H1 (cell line): Measurements from ENCODE around the gene NECAB3. TPM values are rescaled to one million over a fixed set of nuclear protein-coding genes. Genes with fewer than 3 reads are reported as not detected.
A peak's percentile ranks its signal among the peaks of the same experiment; 100 is the strongest.

Experiments used
- CTCF ChIA-PET: fragments of 300-600 bp; sonication (Branson Sonifier 250); formaldehyde crosslinking; loops from one replicate; lab custom pipeline; 2021; ENCODE audit not compliant: partially characterized antibody; lab: Charles Lee
- POLR2A ChIA-PET: fragments of 300-600 bp; sonication (Branson Sonifier 250); formaldehyde crosslinking; loops from one replicate; lab custom pipeline; 2021; ENCODE audit warnings: inconsistent platforms; ENCODE audit not compliant: partially characterized antibody; lab: Charles Lee
- DNase-seq, 2 experiments: peaks; one replicate each; pipeline versions ENCODE4 v3.0.0 to v3.0.0-alpha.2; 2010 to 2022; ENCODE audit warnings: low spot score in 2 of 2, low read depth in 1 of 2, mixed read lengths in 1 of 2
- FAIRE-seq: peaks from 2 replicates; lab custom pipeline; 2011; peaks lifted over from hg19 to GRCh38; lab: Jason Lieb, UNC
- H2AFZ ChIP-seq: 2 replicates; pipeline ENCODE4 v1.8.1; 2012; ENCODE audit warnings: low read length, inconsistent platforms
- H2AK5ac ChIP-seq: 2 replicates; pipeline ENCODE4 v1.6.1; 2013; ENCODE audit warnings: low read depth, low read length
- H2BK120ac ChIP-seq: replicated peaks from 2 replicates; pipeline ENCODE3; 2013; ENCODE audit warnings: low read depth, low read length, inconsistent platforms
- H2BK12ac ChIP-seq: 2 replicates; pipeline ENCODE4 v1.6.1; 2013; ENCODE audit warnings: low read depth, low read length
- H2BK15ac ChIP-seq: 2 replicates; pipeline ENCODE4 v1.6.1; 2013; ENCODE audit warnings: low read length
- H2BK20ac ChIP-seq: 2 replicates; pipeline ENCODE4 v1.6.1; 2013; ENCODE audit warnings: low read length
- H2BK5ac ChIP-seq: 2 replicates; pipeline ENCODE4 v1.6.1; 2013; ENCODE audit warnings: low read depth, low read length
- H3K14ac ChIP-seq: 2 replicates; pipeline ENCODE4 v1.6.1; 2013; ENCODE audit warnings: inconsistent platforms; ENCODE audit not compliant: insufficient read length
- H3K18ac ChIP-seq: 2 replicates; pipeline ENCODE4 v1.6.1; 2013; ENCODE audit warnings: low read length; ENCODE audit errors: extremely low read depth
- H3K23ac ChIP-seq: 2 replicates; pipeline ENCODE4 v1.6.1; 2013; ENCODE audit warnings: inconsistent platforms; ENCODE audit not compliant: insufficient read length
- H3K23me2 ChIP-seq: 2 replicates; pipeline ENCODE4 v1.6.1; 2013; ENCODE audit warnings: low read depth, low read length
- H3K27ac ChIP-seq: 2 replicates; pipeline ENCODE4 v1.6.1; 2011; ENCODE audit warnings: low read depth, low read length, inconsistent platforms
- H3K27me3 ChIP-seq, 4 experiments: replicated peaks in 1 of 4; 1 replicate in 1 of 4; 2 replicates in 3 of 4; pipeline versions ENCODE4 v1.6.1 to v1.8.1; 2011 to 2013; ENCODE audit warnings: low read length in 3 of 4, mild to moderate bottlenecking in 3 of 4, inconsistent platforms in 2 of 4, mixed read lengths in 2 of 4, moderate library complexity in 1 of 4; ENCODE audit not compliant: control insufficient read depth in 3 of 4, insufficient read depth in 3 of 4; ENCODE audit errors: extremely low read depth in 1 of 4
- H3K36me3 ChIP-seq, 4 experiments: 2 replicates each; pipeline versions ENCODE4 v1.6.1 to v1.8.1; 2011 to 2013; ENCODE audit warnings: mild to moderate bottlenecking in 4 of 4, low read length in 3 of 4, moderate library complexity in 2 of 4, control low read depth in 1 of 4, inconsistent platforms in 1 of 4; ENCODE audit not compliant: insufficient read depth in 4 of 4, control insufficient read depth in 2 of 4
- H3K4ac ChIP-seq: replicated peaks from 2 replicates; pipeline ENCODE3; 2013; ENCODE audit warnings: low read length, low read depth, mixed read lengths, inconsistent platforms; ENCODE audit not compliant: insufficient read length
- H3K4me1 ChIP-seq, 4 experiments: replicated peaks in 1 of 4; 1 replicate in 1 of 4; 2 replicates in 3 of 4; pipeline versions ENCODE4 v1.6.1 to v1.8.1; 2011 to 2013; ENCODE audit warnings: low read length in 3 of 4, inconsistent platforms in 2 of 4, mixed read lengths in 1 of 4; ENCODE audit not compliant: insufficient read depth in 4 of 4, control insufficient read depth in 3 of 4
- H3K4me2 ChIP-seq, 2 experiments: 2 replicates each; pipeline versions ENCODE4 v1.6.1 to v1.8.1; 2011 to 2013; ENCODE audit warnings: low read depth in 2 of 2, low read length in 2 of 2, control low read depth in 1 of 2, inconsistent platforms in 1 of 2, mild to moderate bottlenecking in 1 of 2; ENCODE audit not compliant: insufficient read depth in 1 of 2
- H3K4me3 ChIP-seq, 4 experiments: fragments of 200-600, 300-600 bp in 1 of 4; sonication (generic), shearing (Covaris generic), sonication (Bioruptor Twin) in 1 of 4; 2 replicates each; pipeline versions ENCODE4 v1.5.1 to v1.8.1; 2011 to 2016; ENCODE audit warnings: low read length in 4 of 4, low read depth in 3 of 4, control low read depth in 2 of 4, inconsistent platforms in 2 of 4, mild to moderate bottlenecking in 2 of 4, mixed read lengths in 1 of 4, moderate library complexity in 1 of 4; ENCODE audit not compliant: insufficient read depth in 2 of 4; ENCODE audit errors: extremely low read depth in 1 of 4
- H3K56ac ChIP-seq: replicated peaks from 2 replicates; pipeline ENCODE3; 2013; ENCODE audit warnings: low read depth, mild to moderate bottlenecking, mixed read lengths, low read length, inconsistent platforms; ENCODE audit not compliant: insufficient read length
- H3K79me1 ChIP-seq: 2 replicates; pipeline ENCODE4 v1.6.1; 2013; ENCODE audit warnings: low read depth, low read length, control low read depth
- H3K79me2 ChIP-seq, 2 experiments: 2 replicates each; pipeline versions ENCODE4 v1.6.1 to v1.8.1; 2012 to 2013; ENCODE audit warnings: low read length in 2 of 2, mild to moderate bottlenecking in 2 of 2, inconsistent platforms in 1 of 2; ENCODE audit not compliant: insufficient read depth in 2 of 2, control insufficient read depth in 1 of 2
- H3K9ac ChIP-seq, 4 experiments: replicated peaks in 1 of 4; 1 replicate in 1 of 4; 2 replicates in 3 of 4; pipeline versions ENCODE4 v1.6.1 to v1.8.1; 2011 to 2013; ENCODE audit warnings: low read depth in 3 of 4, low read length in 3 of 4, control low read depth in 2 of 4, mild to moderate bottlenecking in 2 of 4, moderate library complexity in 2 of 4, inconsistent platforms in 1 of 4; ENCODE audit errors: extremely low read depth in 1 of 4
- H3K9me3 ChIP-seq, 2 experiments: 2 replicates each; pipeline versions ENCODE4 v1.6.1 to v1.8.1; 2012 to 2013; ENCODE audit warnings: mild to moderate bottlenecking in 2 of 2, moderate library complexity in 2 of 2, control low read depth in 1 of 2, inconsistent platforms in 1 of 2, low read depth in 1 of 2, low read length in 1 of 2, mixed read lengths in 1 of 2; ENCODE audit not compliant: insufficient read depth in 2 of 2
- H4K20me1 ChIP-seq, 2 experiments: replicated peaks in 1 of 2; 2 replicates each; pipeline versions ENCODE3 to v1.8.1; 2011 to 2013; ENCODE audit warnings: inconsistent platforms in 2 of 2, low read length in 2 of 2, mild to moderate bottlenecking in 1 of 2; ENCODE audit not compliant: insufficient read depth in 2 of 2, control insufficient read depth in 1 of 2
- H4K5ac ChIP-seq: 2 replicates; pipeline ENCODE4 v1.6.1; 2013; ENCODE audit warnings: low read length, low read depth, mixed read lengths, inconsistent platforms; ENCODE audit not compliant: insufficient read length
- H4K8ac ChIP-seq: 2 replicates; pipeline ENCODE4 v1.8.0; 2013; ENCODE audit warnings: mild to moderate bottlenecking, moderate library complexity, low read length, inconsistent platforms; ENCODE audit not compliant: insufficient read depth; ENCODE audit errors: extremely low read depth
- H4K91ac ChIP-seq: replicated peaks from 2 replicates; pipeline ENCODE3; 2013; ENCODE audit warnings: low read length, mixed read lengths, inconsistent platforms; ENCODE audit not compliant: insufficient read length
- ASH2L ChIP-seq: fragments of 200-600, 300-600 bp; sonication (generic); IDR thresholded peaks from one replicate; pipeline ENCODE4 v1.7.1; 2017; ENCODE audit warnings: low read length
- BACH1 ChIP-seq: IDR thresholded peaks from 2 replicates; pipeline ENCODE4 v1.6.1; 2012; ENCODE audit warnings: low read length, improper control_type of control experiment
- CBX8 ChIP-seq: fragments of 300-800, 300-1000 bp; sonication (generic); IDR thresholded peaks from 2 replicates; pipeline ENCODE4 v1.7.1; 2016; ENCODE audit warnings: low read depth, low read length, borderline replicate concordance
- CREB1 ChIP-seq: IDR thresholded peaks from 2 replicates; pipeline ENCODE4 v1.6.1; 2012; ENCODE audit warnings: inconsistent platforms
- TAF1 ChIP-seq: IDR thresholded peaks from 2 replicates; pipeline ENCODE4 v1.6.1; 2011; ENCODE audit warnings: mild to moderate bottlenecking, low read depth, low read length
- USF2 ChIP-seq: IDR thresholded peaks from 2 replicates; pipeline ENCODE4 v1.6.1; 2011; ENCODE audit warnings: low read length, improper control_type of control experiment
- WGBS, 2 experiments: shearing (Covaris generic) in 1 of 2; methylation state at CpG; one replicate each; pipeline versions ENCODE4 v1.1.6 to v1.1.7; 2013 to 2015; ENCODE audit warnings: low lambda C conversion rate in 2 of 2, mixed read lengths in 2 of 2, inconsistent platforms in 1 of 2, low coverage in 1 of 2, missing lambda C conversion rate in 1 of 2; ENCODE audit not compliant: insufficient replicate concordance in 2 of 2, insufficient coverage in 1 of 2, insufficient read length in 1 of 2; ENCODE audit errors: extremely low coverage in 1 of 2, missing lambda C conversion rate in 1 of 2; 5-methylcytosine and 5-hydroxymethylcytosine counted together
- polyA plus RNA-seq, 7 experiments: library from polyadenylated mRNA; depleted of rRNA in 3 of 7; stranded (reverse) in 5 of 7; unstranded in 2 of 7; fragments of >200 nt in 5 of 7; fragments of 200-250 nt in 2 of 7; gene quantifications; 1 replicate in 5 of 7; 2 replicates in 1 of 7; 4 replicates in 1 of 7; pipeline versions ENCODE4 v1.2.1 to v1.2.3, GENCODE V29; 2011 to 2013; ENCODE audit warnings: missing spikeins in 2 of 7, mixed read lengths in 2 of 7
- total RNA-seq: library from RNA; stranded (reverse); fragmentation: NEBNext Ultra II Directional; extraction: Animal tissue kit (Norgen Biotek cat#: 25700); gene quantifications from 2 replicates; pipeline ENCODE4 v1.2.1, GENCODE V29; 2021
- TF ChIP-seq, protein P1 (sequence below): IDR thresholded peaks from 2 replicates; pipeline ENCODE4 v1.6.1; 2012; ENCODE audit warnings: inconsistent platforms

The NECAB3 gene
- total and polyA plus RNA-seq, 2 of the 8 experiments (the other 6 are each of a cell fraction or from before 2014, with no cell fraction given) = 20.5 to 46.2 TPM

GRCh38 chr20:33709905-33710541 is 35.8 kb upstream of the NECAB3 start:
- no peak overlapping the region for H2BK120ac ChIP-seq
- ChIA-PET CTCF (interaction anchor here (2.0 kb wide), 1 partner anchor 17 kb away, joined by 6 read pairs; no protein-coding TSS in a partner anchor), POLR2A (interaction anchor here (0.8 to 1.5 kb wide), 4 partner anchors 9 to 30 kb away, joined by 3 to 6 read pairs (median 4); partner anchors contain the start of gene PXMP4)
- H3K4ac ChIP-seq = no peak overlapping the region
- peak overlapping the region in 1 of 4 experiments; percentile 25; a peak in 3 of 8 replicates for H3K4me3 ChIP-seq
- TF ChIP-seq TAF1 = 0 out of 2 replicates have a peak, but pooled peaks have one; percentile 9
- TF ChIP-seq, protein P1, sequence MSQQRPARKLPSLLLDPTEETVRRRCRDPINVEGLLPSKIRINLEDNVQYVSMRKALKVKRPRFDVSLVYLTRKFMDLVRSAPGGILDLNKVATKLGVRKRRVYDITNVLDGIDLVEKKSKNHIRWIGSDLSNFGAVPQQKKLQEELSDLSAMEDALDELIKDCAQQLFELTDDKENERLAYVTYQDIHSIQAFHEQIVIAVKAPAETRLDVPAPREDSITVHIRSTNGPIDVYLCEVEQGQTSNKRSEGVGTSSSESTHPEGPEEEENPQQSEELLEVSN = no peak
- TF ChIP-seq BACH1 = 0 out of 2 replicates have a peak, but pooled peaks have one; percentile 39
- no peak for TF ChIP-seq USF2
- TF ChIP-seq CREB1 = peak; percentile 68
- no peak for TF ChIP-seq CBX8
- TF ChIP-seq ASH2L = peak; percentile 6
- H3K23ac ChIP-seq = no peak overlapping the region
- FAIRE-seq (no peak), DNase-seq (peak; percentile 59 to 65)
- no peak overlapping the region for H3K14ac ChIP-seq
- no peaks in the 10 kb centered on the region for H3K79me1 ChIP-seq
- H2BK12ac ChIP-seq = 0 out of 2 replicates have a peak overlapping the region, but pooled peaks have one; percentile 75
- H3K9me3 ChIP-seq = no peaks in the 10 kb centered on the region
- no peak overlapping the region for H4K91ac ChIP-seq
- H3K4me2 ChIP-seq = peak overlapping the region; percentile 50 to 72
- H2BK5ac ChIP-seq = peak overlapping the region; percentile 40
- H2BK20ac ChIP-seq = peak overlapping the region; percentile 55; the same call in 1 of the 2 replicates
- H4K20me1 ChIP-seq = no peaks in the 10 kb centered on the region
- 71 to 100% methylated on average over 2 to 12 of the region's 16 CpGs for WGBS, 2 experiments
- no peak overlapping the region for H3K9ac ChIP-seq
- no peaks in the 10 kb centered on the region for H3K79me2 ChIP-seq
- H3K18ac ChIP-seq = no peak overlapping the region
- H3K56ac ChIP-seq = no peak overlapping the region
- H4K8ac ChIP-seq = no peak overlapping the region
- H4K5ac ChIP-seq = no peak overlapping the region
- no peaks in the 10 kb centered on the region for H3K27me3 ChIP-seq
- H3K4me1 ChIP-seq = peaks cover 4 to 9% (median 6%) of the 10 kb centered on the region in 4 experiments
- H3K36me3 ChIP-seq = no peaks in the 10 kb centered on the region; a peak in 1 of 8 replicates
- peaks cover 6% of the 10 kb centered on the region; the same call in 1 of the 2 replicates for H3K23me2 ChIP-seq
- H2BK15ac ChIP-seq = peak overlapping the region; percentile 72
- H2AK5ac ChIP-seq = no peak overlapping the region
- no peak overlapping the region for H3K27ac ChIP-seq
- H2AFZ ChIP-seq = no peak overlapping the region
